Activated naive CD8-positive, alpha-beta T cell (primary cell): ENCODE measurements around the gene CCL25.
A peak's percentile ranks its signal among the peaks of the same experiment; 100 is the strongest.

Experiments
- H3K27ac Mint-ChIP-seq: one replicate; pipeline ENCODE4 v1.8.0; 2021; ENCODE audit warnings: mixed read lengths
- H3K27me3 Mint-ChIP-seq: one replicate; pipeline ENCODE4 v1.8.0; 2021; ENCODE audit warnings: mixed read lengths
- H3K36me3 Mint-ChIP-seq: one replicate; pipeline ENCODE4 v1.8.0; 2021; ENCODE audit warnings: mixed read lengths
- H3K4me1 Mint-ChIP-seq: one replicate; pipeline ENCODE4 v1.8.0; 2021; ENCODE audit warnings: low read depth, mixed read lengths
- H3K4me3 Mint-ChIP-seq: one replicate; pipeline ENCODE4 v1.8.0; 2021; ENCODE audit warnings: mild to moderate bottlenecking, mixed read lengths
- H3K9me3 Mint-ChIP-seq: one replicate; pipeline ENCODE4 v1.8.0; 2021; ENCODE audit warnings: low read depth, mixed read lengths

The CCL25 gene

DNA sequence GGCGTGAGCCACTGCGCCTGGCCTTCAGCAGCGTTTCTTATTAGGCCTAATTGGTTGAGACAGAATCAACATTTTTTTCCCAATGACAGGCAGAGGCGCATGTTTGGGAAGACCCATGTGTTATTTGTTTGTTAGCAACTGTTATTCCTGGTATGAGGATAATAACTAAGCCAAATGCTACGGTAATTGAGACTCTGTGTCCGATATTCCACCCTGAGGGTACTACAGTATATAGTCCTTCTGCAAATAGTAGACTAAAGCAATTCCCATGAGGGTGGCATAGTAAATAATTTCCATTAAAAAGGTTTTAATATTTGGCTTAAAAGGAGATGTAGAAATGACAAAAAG is 18.4 kb upstream of the CCL25 start:
- Mint-ChIP-seq H3K9me3 (no peaks in the 10 kb centered on the region), H3K36me3 (no peaks in the 10 kb centered on the region), H3K4me1 (no peaks in the 10 kb centered on the region), H3K27ac (no peak overlapping the region), H3K4me3 (no peak overlapping the region), H3K27me3 (no peaks in the 10 kb centered on the region)

DNA sequence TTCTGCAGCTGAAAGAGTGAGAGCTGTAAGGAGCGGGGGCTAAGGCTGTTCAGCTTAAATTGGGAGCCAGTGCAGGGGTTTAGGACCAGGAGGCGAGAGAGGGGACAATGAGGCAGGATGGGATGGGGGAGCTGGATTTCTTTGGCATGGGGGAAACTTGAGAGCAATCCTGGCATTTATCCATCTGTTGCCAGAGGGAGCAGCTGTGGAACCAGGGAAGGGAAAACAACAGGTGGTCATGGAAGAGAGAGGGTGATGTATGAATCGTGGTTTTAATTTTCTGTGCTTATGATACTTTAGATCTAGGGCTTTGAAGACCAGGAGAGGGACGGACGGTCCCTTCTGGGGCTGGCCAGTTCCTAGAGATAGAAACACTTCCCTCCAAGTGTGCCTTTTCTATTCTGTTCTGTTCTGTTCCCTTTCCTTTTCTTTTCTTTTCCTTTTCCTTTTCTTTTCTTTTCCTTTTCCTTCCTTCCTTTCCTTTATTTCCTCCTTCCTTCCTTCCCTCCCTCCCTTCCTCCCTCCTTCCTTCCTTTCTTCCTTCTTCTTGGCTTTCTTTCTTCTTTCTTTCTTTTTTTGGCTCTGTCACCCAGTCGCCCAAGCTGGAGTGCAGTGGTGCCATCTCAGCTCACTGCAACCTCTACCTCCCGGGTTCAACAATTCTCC is 16.0 kb upstream of the CCL25 start:
- no peak overlapping the region for H3K4me3 Mint-ChIP-seq

DNA sequence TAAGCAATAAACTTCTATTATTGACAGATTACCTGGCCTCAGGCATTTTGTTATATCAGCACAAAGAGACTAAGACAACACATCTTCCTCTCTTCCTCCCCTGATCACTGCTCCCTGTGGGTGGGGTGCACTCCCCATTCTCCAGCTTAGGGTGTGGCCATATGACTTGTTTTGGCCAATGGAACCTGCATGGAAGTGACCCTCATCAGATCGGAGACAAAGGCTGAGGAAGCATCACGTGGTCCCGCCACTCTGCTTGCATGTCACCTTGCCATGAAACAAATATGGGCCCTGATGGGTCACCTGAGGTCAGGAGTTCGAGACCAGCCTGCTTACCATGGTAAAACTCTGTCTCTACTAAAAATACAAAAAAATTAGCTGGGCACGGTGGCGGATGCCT is 13.7 kb upstream of the CCL25 start:
- H3K9me3 Mint-ChIP-seq, result no peaks in the 10 kb centered on the region
- H3K4me3 Mint-ChIP-seq, result no peak overlapping the region
- no peak overlapping the region for H3K27ac Mint-ChIP-seq
- no peaks in the 10 kb centered on the region for H3K4me1 Mint-ChIP-seq
- H3K27me3 Mint-ChIP-seq, result no peaks in the 10 kb centered on the region
- H3K36me3 Mint-ChIP-seq, result no peaks in the 10 kb centered on the region

More for the DNA sequence above, 16.0 kb upstream of the CCL25 start:
- Mint-ChIP-seq H3K27me3 (no peaks in the 10 kb centered on the region), H3K4me1 (no peaks in the 10 kb centered on the region), H3K27ac (no peak overlapping the region), H3K36me3 (no peaks in the 10 kb centered on the region), H3K9me3 (no peaks in the 10 kb centered on the region)

DNA sequence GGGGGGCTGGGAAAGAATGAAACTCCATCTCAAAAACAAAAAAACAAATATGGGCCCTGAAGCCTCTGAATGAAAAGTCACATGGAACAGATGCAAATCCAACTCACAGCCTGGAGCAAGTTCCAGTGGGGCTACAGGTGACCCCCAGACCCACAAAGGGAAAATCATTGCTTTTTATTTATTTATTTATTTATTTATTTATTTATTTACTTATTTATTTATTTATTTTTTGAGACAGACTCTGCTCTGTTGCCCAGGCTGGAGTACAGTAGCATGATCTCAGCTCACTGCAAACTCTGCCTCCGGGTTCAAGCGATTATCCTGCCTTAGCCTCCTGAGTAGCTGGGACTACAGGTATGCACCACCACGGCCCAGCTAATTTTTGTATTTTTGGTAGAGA is 13.3 kb upstream of the CCL25 start:
- Mint-ChIP-seq H3K27me3 (no peaks in the 10 kb centered on the region), H3K9me3 (no peaks in the 10 kb centered on the region), H3K4me3 (no peak overlapping the region), H3K4me1 (no peaks in the 10 kb centered on the region), H3K27ac (no peak overlapping the region), H3K36me3 (no peaks in the 10 kb centered on the region)

DNA sequence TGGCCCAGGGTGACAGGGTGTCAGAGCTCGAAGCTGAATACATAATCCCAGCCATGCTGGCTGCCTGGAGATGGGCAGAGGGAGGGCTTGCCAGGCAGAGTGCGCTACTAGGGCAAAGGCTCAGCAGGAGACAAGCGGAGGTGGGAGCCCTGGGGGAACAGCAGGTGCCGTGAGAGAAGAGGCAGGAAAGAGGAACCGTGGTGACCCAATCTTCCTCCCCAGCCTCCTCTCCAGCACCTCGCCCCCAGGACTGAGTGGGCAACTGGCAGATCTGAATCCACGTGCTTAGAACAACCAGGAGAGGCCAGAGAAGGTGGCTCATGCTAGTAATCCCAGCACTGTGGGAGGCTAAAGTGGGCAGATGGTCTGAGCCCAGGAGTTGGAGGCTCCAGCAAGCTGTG is 11.0 kb upstream of the CCL25 start:
- H3K36me3 Mint-ChIP-seq, result no peaks in the 10 kb centered on the region
- H3K9me3 Mint-ChIP-seq, result no peaks in the 10 kb centered on the region
- H3K4me3 Mint-ChIP-seq, result no peak overlapping the region
- no peak overlapping the region for H3K27ac Mint-ChIP-seq
- no peaks in the 10 kb centered on the region for H3K4me1 Mint-ChIP-seq
- H3K27me3 Mint-ChIP-seq, result no peaks in the 10 kb centered on the region

DNA sequence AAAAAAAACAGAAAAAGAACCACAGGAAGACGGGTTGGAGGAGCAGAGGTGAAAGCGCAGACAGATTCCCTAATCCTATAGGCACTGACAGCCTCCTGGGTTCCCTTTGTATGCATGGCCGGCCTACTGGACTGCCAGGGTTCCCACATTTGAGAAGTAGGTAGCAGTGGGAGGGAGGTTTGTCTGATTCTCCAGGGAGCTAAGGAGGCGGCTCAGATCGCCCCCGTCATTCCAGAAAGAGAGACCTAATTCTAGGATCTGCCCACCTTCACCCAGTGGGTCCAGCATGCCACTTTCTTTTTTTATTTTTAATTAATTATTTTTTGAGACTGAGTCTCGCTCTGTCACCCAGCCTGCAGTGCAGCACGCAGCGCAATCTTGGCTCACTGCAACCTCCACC is 9.7 kb upstream of the CCL25 start:
- H3K9me3 Mint-ChIP-seq, result no peaks in the 10 kb centered on the region

DNA sequence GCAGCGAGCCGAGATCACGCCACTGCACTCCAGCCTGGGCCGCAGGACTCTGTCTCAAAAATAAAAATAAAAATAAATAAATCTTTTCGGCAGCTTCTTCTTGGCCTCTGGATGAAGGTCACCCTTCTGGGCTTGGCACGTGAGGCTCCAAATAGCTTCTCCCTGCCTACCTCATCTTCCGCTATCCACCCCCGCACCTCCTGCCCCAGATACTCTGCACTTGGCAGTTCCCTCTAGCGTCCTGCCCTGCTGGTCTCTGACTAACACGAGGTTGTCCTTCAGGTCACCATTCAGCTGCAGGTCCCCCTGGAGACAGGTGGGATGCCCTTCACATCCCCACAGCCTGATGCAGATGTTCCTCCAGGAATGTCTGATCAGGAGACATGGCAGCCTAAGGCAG is 8.5 kb upstream of the CCL25 start:
- H3K36me3 Mint-ChIP-seq, result no peaks in the 10 kb centered on the region
- H3K27me3 Mint-ChIP-seq, result peaks cover 1% of the 10 kb centered on the region
- H3K4me1 Mint-ChIP-seq, result no peaks in the 10 kb centered on the region
- H3K4me3 Mint-ChIP-seq, result no peak overlapping the region
- H3K27ac Mint-ChIP-seq, result no peak overlapping the region
- H3K9me3 Mint-ChIP-seq, result no peaks in the 10 kb centered on the region

More for the DNA sequence above, 9.7 kb upstream of the CCL25 start:
- Mint-ChIP-seq H3K4me1 (no peaks in the 10 kb centered on the region), H3K27me3 (no peaks in the 10 kb centered on the region), H3K27ac (no peak overlapping the region), H3K36me3 (no peaks in the 10 kb centered on the region), H3K4me3 (no peak overlapping the region)

DNA sequence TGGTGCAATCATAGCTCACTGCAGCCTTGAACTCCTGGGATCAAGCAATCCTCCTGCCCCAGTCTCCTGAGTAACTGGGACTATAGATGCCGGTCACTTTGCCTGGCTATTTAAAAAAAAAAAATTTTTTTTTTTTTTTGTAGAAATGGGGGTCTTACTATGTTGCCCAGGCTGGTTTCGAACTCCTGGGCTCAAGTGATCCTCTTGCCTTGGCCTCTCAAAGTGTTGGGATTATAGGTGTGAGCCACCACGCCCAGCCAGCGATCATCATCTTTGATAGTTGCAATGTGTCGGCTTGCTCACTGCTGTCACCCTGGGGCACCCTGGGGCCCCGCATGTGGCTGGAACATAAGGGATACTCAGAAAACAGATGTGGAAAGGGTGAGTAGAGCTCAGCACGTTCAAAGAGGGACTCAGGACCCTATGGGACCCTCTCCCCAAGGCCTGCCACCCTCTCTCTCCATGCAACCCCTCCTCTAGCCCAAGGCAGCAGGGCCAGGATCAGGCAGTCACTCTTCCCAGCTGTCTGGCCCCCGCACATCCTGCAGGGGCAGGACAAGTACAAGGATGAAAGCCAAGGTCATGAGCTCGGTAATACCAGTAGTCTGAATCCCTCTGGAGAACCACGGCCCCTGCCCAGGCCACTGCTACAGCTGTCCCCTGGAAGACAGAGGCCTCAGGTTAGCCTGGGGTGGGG is 6.5 kb upstream of the CCL25 start:
- H3K36me3 Mint-ChIP-seq, result no peaks in the 10 kb centered on the region
- peaks cover 1% of the 10 kb centered on the region for H3K27me3 Mint-ChIP-seq
- no peak overlapping the region for H3K4me3 Mint-ChIP-seq
- peaks cover 5% of the 10 kb centered on the region for H3K4me1 Mint-ChIP-seq
- no peak overlapping the region for H3K27ac Mint-ChIP-seq
- H3K9me3 Mint-ChIP-seq, result no peaks in the 10 kb centered on the region

DNA sequence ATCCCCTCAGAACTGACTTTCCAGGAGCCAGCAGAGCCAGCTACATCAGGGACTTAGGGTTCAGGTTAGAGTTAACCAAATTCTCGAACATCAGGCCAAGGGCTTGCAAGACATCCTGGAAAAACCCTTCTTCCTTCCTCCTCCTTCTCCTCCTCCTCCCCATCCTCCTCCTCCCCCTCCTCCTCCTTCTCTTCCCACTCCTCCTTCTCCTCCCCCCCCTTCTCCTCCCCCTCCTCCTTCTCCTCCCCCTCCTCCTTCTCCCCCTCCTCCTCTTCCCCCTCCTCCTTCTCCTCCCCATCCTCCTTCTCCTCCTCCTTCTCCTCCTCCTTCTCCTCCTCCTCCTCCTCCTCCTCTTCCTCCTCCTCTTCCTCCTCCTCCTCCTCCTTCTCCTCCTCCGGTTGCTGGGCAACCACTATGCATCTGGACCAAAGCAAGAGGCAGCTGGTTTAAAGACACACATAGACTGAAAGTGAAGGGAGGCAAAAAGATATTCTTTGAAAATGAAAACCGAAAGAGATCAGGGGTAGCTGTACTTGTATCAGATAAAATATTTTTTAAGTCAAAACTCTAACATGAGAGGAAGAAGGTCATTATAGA is 5.9 kb upstream of the CCL25 start:
- Mint-ChIP-seq H3K4me3 (no peak overlapping the region), H3K27ac (no peak overlapping the region), H3K27me3 (peaks cover 1% of the 10 kb centered on the region), H3K9me3 (no peaks in the 10 kb centered on the region), H3K36me3 (no peaks in the 10 kb centered on the region), H3K4me1 (peaks cover 5% of the 10 kb centered on the region)

DNA sequence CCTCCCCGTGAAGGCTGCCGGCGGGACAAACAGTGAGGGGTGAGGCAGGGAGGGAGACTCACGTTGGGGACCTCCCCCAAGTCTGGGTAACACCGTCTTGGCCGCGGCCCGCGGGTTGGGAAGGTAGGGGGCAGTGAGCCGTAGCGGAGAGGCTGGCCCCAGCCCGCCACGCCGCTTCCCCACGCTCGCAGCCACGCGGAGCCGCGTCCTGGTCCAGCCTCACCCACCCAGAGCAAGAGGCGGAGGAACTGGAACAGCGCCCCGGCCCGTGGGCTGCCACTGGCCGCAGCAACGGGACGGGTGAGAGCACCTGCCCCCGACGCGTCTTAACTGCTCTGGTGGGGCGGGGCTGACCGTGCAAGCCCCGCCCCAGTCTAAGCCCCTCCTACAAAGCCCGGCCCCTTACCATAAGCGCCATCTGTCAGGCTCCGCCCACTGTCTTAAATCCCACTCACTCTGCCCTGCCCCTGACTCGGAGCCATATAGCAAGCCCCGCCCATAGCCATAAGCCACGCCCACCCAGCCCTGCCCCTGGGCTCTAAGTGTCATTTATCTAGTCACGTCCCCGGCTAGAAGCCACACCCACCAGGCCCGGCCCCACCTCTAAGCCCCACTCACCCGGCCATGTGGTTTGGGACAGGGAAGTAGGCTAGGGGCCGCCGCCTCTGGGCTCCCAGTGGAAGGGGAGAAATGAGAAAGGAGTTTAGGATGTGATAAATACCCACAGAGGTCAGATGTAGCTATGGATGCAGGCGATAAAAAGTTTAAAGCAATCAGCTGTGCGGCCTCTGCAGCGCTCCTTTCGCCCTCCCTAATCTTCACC is 2.1 kb upstream of the CCL25 start:
- peaks cover 10% of the 10 kb centered on the region for H3K4me1 Mint-ChIP-seq
- H3K9me3 Mint-ChIP-seq, result no peaks in the 10 kb centered on the region
- H3K4me3 Mint-ChIP-seq, result peak overlapping the region; percentile 67
- peak overlapping the region; percentile 22 for H3K27ac Mint-ChIP-seq
- peaks cover 1% of the 10 kb centered on the region for H3K27me3 Mint-ChIP-seq
- no peaks in the 10 kb centered on the region for H3K36me3 Mint-ChIP-seq

DNA sequence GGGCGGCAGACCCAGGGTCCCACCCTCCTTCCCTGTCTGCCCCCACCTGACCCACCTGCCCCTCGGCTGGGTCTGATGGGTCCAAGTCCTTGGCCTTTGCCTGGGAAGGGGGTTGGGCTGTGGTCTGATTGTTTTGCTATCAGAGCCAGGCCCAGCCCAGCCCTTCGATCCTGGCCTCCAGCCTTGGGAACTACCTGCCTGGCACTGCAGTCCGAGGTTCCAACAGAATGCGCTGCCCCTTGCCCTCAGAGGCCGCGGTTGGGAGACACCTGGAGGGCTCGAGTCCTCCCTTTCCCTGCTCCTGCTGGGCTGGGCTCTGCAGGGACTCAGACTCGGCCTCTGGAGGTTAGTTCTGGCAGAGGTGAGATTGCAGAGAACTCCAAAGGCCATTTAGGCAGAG is 1.6 kb downstream of the CCL25 start:
- Mint-ChIP-seq H3K4me1 (peaks cover 10% of the 10 kb centered on the region), H3K9me3 (no peaks in the 10 kb centered on the region), H3K27me3 (no peaks in the 10 kb centered on the region), H3K4me3 (no peak overlapping the region), H3K36me3 (no peaks in the 10 kb centered on the region), H3K27ac (no peak overlapping the region)

DNA sequence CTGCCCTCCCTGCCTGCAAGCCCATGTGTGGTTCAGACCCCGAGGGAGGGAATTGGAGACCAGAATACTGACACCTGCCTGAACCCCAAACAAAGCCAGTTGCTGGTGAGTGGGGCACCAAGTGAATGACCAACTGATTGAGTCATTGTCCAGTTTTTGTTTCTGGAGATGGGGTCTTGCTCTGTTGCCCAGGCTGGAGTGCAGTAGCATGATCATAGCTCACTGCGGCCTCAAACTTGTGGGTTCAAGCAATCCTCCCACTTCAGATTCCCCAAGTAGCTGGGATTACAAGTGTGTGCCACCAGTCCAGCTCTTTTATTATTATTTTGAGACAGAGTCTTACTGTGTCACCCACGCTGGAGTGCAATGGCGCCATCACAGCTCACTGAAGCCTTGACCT is 4.0 kb downstream of the CCL25 start:
- no peak overlapping the region for H3K4me3 Mint-ChIP-seq
- H3K27ac Mint-ChIP-seq, result no peak overlapping the region
- peaks cover 5% of the 10 kb centered on the region for H3K4me1 Mint-ChIP-seq
- no peaks in the 10 kb centered on the region for H3K36me3 Mint-ChIP-seq
- H3K27me3 Mint-ChIP-seq, result no peaks in the 10 kb centered on the region
- H3K9me3 Mint-ChIP-seq, result no peaks in the 10 kb centered on the region

DNA sequence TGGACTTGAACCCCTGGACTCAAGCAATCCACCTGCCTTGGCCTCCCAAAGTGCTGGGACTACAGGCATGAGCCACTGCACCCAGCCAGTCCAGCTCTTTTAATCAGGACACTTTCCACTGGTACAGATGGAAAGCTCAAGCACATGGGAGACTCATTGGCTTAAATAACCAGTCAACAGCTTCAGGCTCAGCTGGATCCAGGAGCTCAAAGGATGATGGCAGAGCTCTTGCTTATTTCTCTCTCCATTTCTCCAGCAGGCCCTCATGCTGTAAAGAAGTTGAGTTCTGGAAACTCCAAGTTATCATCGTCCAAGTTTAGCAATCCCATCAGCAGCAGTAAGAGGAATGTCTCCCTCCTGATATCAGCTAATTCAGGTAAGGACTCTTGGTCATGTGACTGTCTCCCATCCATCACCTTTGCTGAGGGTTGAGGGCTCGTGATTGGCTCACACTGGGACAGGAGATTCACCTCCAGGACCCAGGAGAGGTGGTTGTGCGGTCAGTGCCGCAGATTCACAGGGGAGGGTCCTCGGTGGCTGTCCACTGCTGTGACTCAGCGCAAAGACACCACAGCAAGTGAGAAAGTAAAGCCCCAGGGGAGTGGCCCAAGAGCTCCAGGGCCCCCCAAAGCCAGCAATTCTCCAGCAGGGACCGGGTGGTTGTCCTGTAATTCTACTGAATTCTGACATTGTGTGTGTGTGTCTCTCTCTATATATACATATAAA is 5.1 kb downstream of the CCL25 start:
- no peaks in the 10 kb centered on the region for H3K27me3 Mint-ChIP-seq
- no peaks in the 10 kb centered on the region for H3K36me3 Mint-ChIP-seq
- H3K27ac Mint-ChIP-seq, result no peak overlapping the region
- no peaks in the 10 kb centered on the region for H3K9me3 Mint-ChIP-seq
- H3K4me1 Mint-ChIP-seq, result no peaks in the 10 kb centered on the region
- H3K4me3 Mint-ChIP-seq, result no peak overlapping the region

DNA sequence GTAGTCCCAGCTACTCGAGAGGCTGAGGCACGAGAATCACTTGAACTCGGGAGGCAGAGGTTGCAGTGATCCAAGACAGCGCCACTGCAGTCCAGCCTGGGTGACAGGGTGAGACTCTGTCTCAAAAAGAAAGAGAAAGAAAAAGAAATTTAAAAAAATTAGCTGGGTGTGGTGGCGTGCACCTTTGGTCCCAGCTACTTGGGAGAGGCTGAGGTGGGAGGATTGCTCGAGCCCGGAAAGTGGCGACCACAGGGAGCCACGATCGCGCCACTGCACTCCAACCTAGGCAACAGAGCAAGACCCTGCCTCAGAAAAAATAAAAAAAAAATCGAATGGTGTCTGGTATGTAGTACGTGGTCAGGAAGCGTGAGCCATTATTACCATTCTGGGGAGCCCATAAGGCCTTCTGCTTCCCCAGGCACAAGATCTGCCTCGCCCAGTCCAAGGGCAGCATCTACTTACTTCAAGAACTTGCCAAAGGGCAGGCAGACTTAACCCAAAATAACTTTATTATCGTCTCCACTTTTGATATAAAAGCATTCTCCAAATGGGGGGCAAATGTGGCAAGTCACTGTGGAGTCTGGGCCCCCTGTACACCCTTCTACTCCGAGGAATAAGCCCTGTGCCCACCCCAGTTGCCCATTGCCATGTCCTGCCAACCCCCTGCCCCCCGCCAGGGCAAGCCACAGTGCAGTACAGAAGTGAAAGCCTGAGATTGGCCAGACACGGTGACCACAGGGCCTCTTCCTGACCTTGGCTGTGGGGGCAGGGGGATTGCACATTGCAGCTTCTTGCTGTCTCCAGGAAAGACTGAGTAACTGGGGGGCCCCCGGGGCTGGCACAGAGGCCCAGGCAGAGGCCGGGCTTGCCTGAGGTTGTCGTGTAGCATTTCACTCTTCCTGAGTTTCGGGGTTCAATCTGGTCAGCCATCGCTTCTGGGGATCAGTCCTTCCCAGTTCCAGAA is 12.6 kb downstream of the CCL25 start:
- no peaks in the 10 kb centered on the region for H3K27me3 Mint-ChIP-seq
- no peaks in the 10 kb centered on the region for H3K4me1 Mint-ChIP-seq
- no peaks in the 10 kb centered on the region for H3K9me3 Mint-ChIP-seq
- H3K27ac Mint-ChIP-seq, result no peak overlapping the region
- H3K36me3 Mint-ChIP-seq, result no peaks in the 10 kb centered on the region
- no peak overlapping the region for H3K4me3 Mint-ChIP-seq
